Esophagus squamous epithelium (tissue), 4 donors: ENCODE results near the gene CPED1.

Experiments used
- CTCF ChIP-seq, 6 experiments: fragments of 450-650 bp in 4 of 6; fragments of 200-600 bp in 2 of 6; sonication (generic) in 2 of 6; IDR thresholded peaks; one replicate each; pipeline ENCODE4 v1.5.1; 2016 to 2019; ENCODE audit warnings: antibody characterized with exemption in 6 of 6, mild to moderate bottlenecking in 4 of 6, moderate library complexity in 4 of 6
- POLR2A ChIP-seq, 4 donors: fragments of 450-650 bp; IDR thresholded peaks; one replicate each; pipeline ENCODE4 v1.6.1; 2017; ENCODE audit warnings: antibody characterized with exemption in 4 of 4, mild to moderate bottlenecking in 4 of 4, moderate library complexity in 3 of 4

- TF ChIP-seq POLR2A (IDR thresholded peaks at IDR 0.05) (no peak), CTCF (IDR thresholded peaks at IDR 0.05) (no peak)
Observed at GRCh38 chr7:121153995-121154394, 165.5 kb downstream of the CPED1 start.
